CD1c-positive myeloid dendritic cell (primary cell): ENCODE results near the gene SELE.
"Not testable (repeated sequence)": the region's sequence is repeated elsewhere in the genome, so short reads cannot be mapped to it uniquely, and the experiment has no call there.

Source experiments
- DNase-seq: peaks from one replicate; pipeline ENCODE4 v3.0.0-alpha.2; 2016; ENCODE audit errors: extremely low spot score

Gene SELE

DNA sequence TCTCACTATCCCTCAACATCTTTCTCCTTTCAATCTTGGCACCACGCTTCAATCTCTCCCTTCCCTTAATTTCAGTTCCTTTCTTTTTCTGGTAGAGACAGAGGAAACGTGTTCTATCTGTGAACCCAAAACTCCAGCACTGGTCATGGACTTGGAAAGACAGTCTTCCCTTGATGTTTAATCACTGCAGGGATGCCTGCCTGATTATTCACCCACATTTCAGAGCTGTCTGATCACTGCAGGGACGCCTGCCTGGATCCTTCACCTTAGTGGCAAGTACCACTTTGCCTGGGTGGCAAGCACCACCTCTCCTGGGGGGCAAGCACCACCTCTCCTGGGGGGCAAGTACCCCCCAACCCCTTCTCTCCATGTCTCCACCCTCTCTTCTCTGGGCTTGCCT, 50.2 kb downstream of the SELE start:
- no peak for DNase-seq

DNA sequence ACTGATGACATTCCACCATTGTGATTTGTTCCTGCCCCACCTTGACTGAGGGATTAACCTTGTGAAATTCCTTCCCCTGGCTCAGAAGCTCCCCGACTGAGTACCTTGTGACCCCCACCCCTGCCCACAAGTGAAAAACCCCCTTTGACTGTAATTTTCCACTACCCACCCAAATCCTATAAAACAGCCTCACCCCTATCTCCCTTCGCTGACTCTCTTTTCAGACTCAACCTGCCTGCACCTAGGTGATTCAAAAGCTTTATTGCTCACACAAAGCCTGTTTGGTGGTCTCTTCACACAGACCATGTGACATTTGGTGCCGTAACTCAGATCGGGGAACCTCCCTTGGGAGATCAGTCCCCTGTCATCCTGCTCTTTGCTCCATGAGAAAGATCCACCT, 50.7 kb downstream of the SELE start:
- not testable (repeated sequence) for DNase-seq

GRCh38 chr1:169682071-169682470, 51.8 kb downstream of the SELE start:
- no peak for DNase-seq

GRCh38 chr1:169681140-169681539, 52.7 kb downstream of the SELE start:
- no peak for DNase-seq

- DNase-seq = no peak
Observed at GRCh38 chr1:169680377-169681019, 53.4 kb downstream of the SELE start.

DNA sequence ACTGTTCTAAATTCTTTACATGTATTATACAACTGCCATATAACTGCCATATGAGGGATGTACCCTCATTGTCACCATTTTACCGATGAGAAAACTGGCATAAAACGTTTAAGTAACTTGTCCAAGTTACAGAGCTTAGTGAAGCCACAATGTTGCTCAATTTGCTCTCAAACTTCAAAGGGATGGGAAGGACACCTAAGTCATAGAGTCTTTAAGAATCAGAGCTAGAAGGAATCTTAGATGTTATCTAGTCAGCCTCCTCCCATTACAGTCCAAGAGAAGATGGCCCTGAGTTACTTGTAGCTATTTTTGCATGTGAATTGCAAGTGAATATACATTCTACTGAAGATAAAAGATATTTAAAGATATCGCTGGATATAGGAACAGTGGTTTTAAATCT, 54.2 kb downstream of the SELE start:
- no peak for DNase-seq

- DNase-seq = no peak
Observed at GRCh38 chr1:169676001-169676400, 57.9 kb downstream of the SELE start.
